Measurements from ENCODE around the gene PSG5.
"Not testable (repeated sequence)": the region's sequence is repeated elsewhere in the genome, so short reads cannot be mapped to it uniquely, and the experiment has no call there.

The PSG5 gene

DNA sequence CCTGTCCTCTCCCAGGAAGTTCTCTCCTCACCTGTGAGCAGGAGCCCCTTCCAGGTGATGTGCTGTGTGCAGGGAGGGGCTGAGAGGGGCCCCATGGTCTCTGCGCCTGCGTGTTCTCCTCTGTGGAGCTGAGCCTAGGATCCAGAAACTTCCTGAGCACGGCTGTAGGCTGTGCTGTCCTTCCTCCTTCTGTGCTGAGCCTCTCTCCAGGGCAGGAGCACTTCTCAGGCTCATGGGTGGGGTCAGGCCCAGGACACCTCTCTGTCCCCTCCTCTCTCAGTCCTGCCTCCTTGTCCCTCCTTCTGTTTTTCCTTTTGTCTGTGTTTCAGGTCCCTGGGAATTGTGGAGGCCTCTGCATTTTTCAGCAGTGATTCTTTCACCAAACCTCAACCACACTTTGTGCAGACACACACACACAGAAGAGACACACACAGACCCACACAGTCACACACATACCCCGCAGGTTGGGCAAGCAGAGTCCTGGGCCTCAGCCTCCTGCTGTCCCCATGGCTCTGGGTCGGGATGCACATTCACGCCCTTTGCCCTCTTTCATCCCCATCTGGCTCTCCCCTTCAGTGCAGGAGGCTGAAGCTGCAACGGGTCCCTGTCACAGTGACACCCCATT lies at the start of gene PSG5:
PSG5 (minus strand) TSS at position 226 of the 625 bp plus-strand sequence; CDS start at position 95, 131 bp downstream.
- H3K9me3 Mint-ChIP-seq; DNase-seq (ENCODE audit: low spot score); H3K36me3 Mint-ChIP-seq (ENCODE audit: low read depth); H3K27me3 Mint-ChIP-seq (ENCODE audit: low read depth); H3K4me1 Mint-ChIP-seq (ENCODE audit: low read depth); H3K4me3 Mint-ChIP-seq; H3K27ac Mint-ChIP-seq: not testable (repeated sequence)

DNA sequence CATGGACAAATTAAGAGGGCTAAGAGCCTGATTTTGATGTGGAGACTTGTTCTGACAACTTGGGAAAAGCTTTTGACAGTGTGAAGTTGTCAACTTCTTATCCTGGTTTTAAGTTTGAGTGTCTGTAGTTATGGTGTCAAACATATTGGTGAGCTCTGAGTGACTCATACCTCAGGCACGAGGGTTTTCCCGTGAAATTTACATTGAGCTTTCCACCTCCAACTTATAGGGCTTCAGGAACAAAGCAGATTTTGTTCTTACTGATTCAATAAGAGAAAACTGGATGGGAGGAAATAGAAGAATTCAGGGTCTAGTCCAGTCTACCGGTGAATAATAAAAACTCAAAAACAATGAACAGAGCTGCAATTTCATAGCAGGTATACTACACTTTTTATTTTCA lies 49.4 kb upstream of the PSG5 start:
- H3K4me1 Mint-ChIP-seq (ENCODE audit: low read depth); H3K4me3 Mint-ChIP-seq; H3K27me3 Mint-ChIP-seq (ENCODE audit: low read depth); DNase-seq (ENCODE audit: low spot score); H3K27ac Mint-ChIP-seq; H3K36me3 Mint-ChIP-seq (ENCODE audit: low read depth): not testable (repeated sequence)
- H3K9me3 Mint-ChIP-seq = peaks cover 35% of the 10 kb centered on the region

GRCh38 chr19:43229315-43229714 lies 43.0 kb upstream of the PSG5 start:
- Mint-ChIP-seq H3K4me3 (no peak overlapping the region), H3K27ac (no peak overlapping the region), H3K9me3 (peaks cover 49% of the 10 kb centered on the region), H3K27me3 (ENCODE audit: low read depth) (no peaks in the 10 kb centered on the region), H3K36me3 (ENCODE audit: low read depth) (no peaks in the 10 kb centered on the region), H3K4me1 (ENCODE audit: low read depth) (no peaks in the 10 kb centered on the region)
- no peak for DNase-seq (ENCODE audit: low spot score)

- not testable (repeated sequence) for H3K27me3 Mint-ChIP-seq (ENCODE audit: low read depth); DNase-seq (ENCODE audit: low spot score); H3K27ac Mint-ChIP-seq; H3K36me3 Mint-ChIP-seq (ENCODE audit: low read depth); H3K4me3 Mint-ChIP-seq; H3K4me1 Mint-ChIP-seq (ENCODE audit: low read depth)
- H3K9me3 Mint-ChIP-seq = peaks cover 49% of the 10 kb centered on the region
Observed at GRCh38 chr19:43228730-43229129, 42.4 kb upstream of the PSG5 start.

- peaks cover 49% of the 10 kb centered on the region for H3K9me3 Mint-ChIP-seq
- H3K4me3 Mint-ChIP-seq; H3K4me1 Mint-ChIP-seq (ENCODE audit: low read depth); H3K27ac Mint-ChIP-seq; H3K27me3 Mint-ChIP-seq (ENCODE audit: low read depth); H3K36me3 Mint-ChIP-seq (ENCODE audit: low read depth); DNase-seq (ENCODE audit: low spot score): not testable (repeated sequence)
Observed at GRCh38 chr19:43226986-43227385, 40.6 kb upstream of the PSG5 start.

GRCh38 chr19:43224855-43225253 lies 38.5 kb upstream of the PSG5 start:
- H3K4me3 Mint-ChIP-seq = no peak overlapping the region
- H3K27ac Mint-ChIP-seq = no peak overlapping the region
- peaks cover 46% of the 10 kb centered on the region for H3K9me3 Mint-ChIP-seq
- no peak for DNase-seq (ENCODE audit: low spot score)
- H3K27me3 Mint-ChIP-seq (ENCODE audit: low read depth) = no peaks in the 10 kb centered on the region
- no peaks in the 10 kb centered on the region for H3K36me3 Mint-ChIP-seq (ENCODE audit: low read depth)
- no peaks in the 10 kb centered on the region for H3K4me1 Mint-ChIP-seq (ENCODE audit: low read depth)

DNA sequence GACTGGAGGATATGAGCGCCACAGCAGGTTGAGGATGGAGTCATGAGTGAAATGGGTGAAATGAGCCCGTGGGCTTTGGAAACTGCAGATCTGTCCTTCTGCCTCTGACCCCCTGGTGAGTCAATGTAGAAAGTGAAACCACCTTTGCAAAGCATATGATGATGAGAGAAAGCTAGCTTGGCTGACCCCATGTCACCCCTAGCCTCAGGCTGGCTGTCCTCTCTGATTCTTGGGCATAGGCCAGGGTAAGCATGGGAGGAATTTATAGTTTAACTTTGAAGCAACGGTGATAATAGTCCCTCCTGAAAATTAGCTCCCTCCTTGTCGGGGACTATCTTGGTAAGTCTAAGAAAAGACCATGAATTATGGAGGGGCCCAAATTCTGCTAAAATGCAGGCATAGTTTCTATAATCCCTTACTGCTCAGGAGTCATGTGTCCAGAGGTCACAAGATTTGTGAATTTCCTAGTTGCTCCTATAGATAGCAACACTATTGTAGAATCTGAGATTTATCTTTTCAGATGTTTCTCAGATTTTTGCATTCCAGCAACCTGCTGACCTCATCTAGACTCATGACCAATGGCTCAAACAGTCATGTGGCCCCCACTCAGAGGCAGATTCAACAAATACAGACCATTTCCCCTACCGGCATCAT lies 38.0 kb upstream of the PSG5 start:
- not testable (repeated sequence) for DNase-seq (ENCODE audit: low spot score); H3K4me3 Mint-ChIP-seq; H3K36me3 Mint-ChIP-seq (ENCODE audit: low read depth); H3K27me3 Mint-ChIP-seq (ENCODE audit: low read depth); H3K4me1 Mint-ChIP-seq (ENCODE audit: low read depth); H3K27ac Mint-ChIP-seq
- H3K9me3 Mint-ChIP-seq = peaks cover 40% of the 10 kb centered on the region

GRCh38 chr19:43221891-43222290 lies 35.6 kb upstream of the PSG5 start:
- H3K4me1 Mint-ChIP-seq (ENCODE audit: low read depth) = not testable (repeated sequence)
- peaks cover 23% of the 10 kb centered on the region for H3K9me3 Mint-ChIP-seq

DNA sequence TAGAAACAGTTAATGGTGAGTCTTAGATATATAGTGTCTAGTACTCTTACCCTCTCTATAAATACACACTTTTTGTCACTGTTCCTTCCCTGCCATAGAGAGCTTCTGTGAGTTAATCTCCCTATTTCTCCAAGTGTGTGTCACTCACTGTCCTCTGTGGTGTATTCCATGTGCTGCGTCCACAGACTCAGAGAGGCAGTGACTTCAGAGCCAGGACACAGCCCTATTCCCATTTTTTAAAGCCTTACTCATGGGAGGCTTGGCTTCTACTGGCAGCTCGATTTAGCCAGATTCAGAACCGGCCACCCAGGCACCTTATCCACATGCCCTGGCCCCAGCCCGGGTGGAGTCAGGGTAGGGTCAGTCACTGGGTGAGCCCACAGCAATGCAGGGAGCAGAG lies 32.8 kb upstream of the PSG5 start:
- not testable (repeated sequence) for DNase-seq (ENCODE audit: low spot score); H3K4me3 Mint-ChIP-seq; H3K27me3 Mint-ChIP-seq (ENCODE audit: low read depth); H3K9me3 Mint-ChIP-seq; H3K4me1 Mint-ChIP-seq (ENCODE audit: low read depth); H3K36me3 Mint-ChIP-seq (ENCODE audit: low read depth); H3K27ac Mint-ChIP-seq

More at GRCh38 chr19:43221891-43222290, 35.6 kb upstream of the PSG5 start:
- H3K4me3 Mint-ChIP-seq; H3K36me3 Mint-ChIP-seq (ENCODE audit: low read depth); H3K27me3 Mint-ChIP-seq (ENCODE audit: low read depth); H3K27ac Mint-ChIP-seq; DNase-seq (ENCODE audit: low spot score): not testable (repeated sequence)

DNA sequence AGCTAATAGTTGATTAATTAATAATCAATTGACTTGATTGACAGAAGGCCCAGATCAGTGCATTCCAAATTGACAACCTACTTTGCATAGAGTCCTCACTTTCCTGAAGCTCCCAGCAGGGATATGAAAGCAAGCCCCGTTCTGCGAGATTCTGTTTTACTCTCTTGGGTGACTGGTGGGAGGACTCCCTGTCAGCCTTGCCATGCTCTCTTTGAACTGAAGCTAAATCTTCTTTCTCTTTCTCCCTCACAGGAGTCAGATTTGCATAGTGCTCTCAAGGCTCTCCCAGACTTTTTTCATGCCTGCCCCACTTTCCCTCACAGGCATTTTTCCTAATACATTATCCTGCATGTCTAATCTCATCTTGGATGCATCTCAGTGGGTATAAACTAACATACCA lies 29.5 kb upstream of the PSG5 start:
- H3K36me3 Mint-ChIP-seq (ENCODE audit: low read depth); H3K27ac Mint-ChIP-seq; H3K4me3 Mint-ChIP-seq; DNase-seq (ENCODE audit: low spot score); H3K4me1 Mint-ChIP-seq (ENCODE audit: low read depth); H3K27me3 Mint-ChIP-seq (ENCODE audit: low read depth); H3K9me3 Mint-ChIP-seq: not testable (repeated sequence)

GRCh38 chr19:43207991-43208390 lies 21.7 kb upstream of the PSG5 start:
- H3K9me3 Mint-ChIP-seq = no peaks in the 10 kb centered on the region
- H3K27ac Mint-ChIP-seq = no peak overlapping the region
- H3K4me3 Mint-ChIP-seq = no peak overlapping the region
- H3K36me3 Mint-ChIP-seq (ENCODE audit: low read depth) = no peaks in the 10 kb centered on the region
- H3K4me1 Mint-ChIP-seq (ENCODE audit: low read depth) = no peaks in the 10 kb centered on the region
- H3K27me3 Mint-ChIP-seq (ENCODE audit: low read depth) = no peaks in the 10 kb centered on the region
- no peak for DNase-seq (ENCODE audit: low spot score)

DNA sequence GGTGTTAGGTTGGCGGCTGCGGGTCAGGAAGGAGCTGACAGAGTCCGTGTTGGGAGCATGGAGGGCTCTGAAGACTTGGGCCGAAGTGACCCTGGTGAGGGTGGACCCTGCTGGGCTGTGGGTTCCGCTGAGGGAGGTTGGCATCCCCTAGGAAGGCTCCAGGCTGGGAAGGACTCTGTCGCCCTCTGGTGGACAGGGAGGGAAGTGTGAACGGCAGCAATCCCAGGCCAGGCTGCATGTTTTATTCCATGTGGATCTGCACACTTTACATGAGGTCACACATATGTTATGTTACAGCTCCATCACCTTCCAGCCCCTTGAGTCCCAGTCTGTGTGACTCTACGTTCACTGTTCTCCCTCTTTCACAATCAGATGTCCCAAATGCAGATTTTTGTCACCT lies 20.8 kb upstream of the PSG5 start:
- not testable (repeated sequence) for H3K4me1 Mint-ChIP-seq (ENCODE audit: low read depth); H3K27me3 Mint-ChIP-seq (ENCODE audit: low read depth); DNase-seq (ENCODE audit: low spot score); H3K36me3 Mint-ChIP-seq (ENCODE audit: low read depth); H3K27ac Mint-ChIP-seq; H3K9me3 Mint-ChIP-seq; H3K4me3 Mint-ChIP-seq

DNA sequence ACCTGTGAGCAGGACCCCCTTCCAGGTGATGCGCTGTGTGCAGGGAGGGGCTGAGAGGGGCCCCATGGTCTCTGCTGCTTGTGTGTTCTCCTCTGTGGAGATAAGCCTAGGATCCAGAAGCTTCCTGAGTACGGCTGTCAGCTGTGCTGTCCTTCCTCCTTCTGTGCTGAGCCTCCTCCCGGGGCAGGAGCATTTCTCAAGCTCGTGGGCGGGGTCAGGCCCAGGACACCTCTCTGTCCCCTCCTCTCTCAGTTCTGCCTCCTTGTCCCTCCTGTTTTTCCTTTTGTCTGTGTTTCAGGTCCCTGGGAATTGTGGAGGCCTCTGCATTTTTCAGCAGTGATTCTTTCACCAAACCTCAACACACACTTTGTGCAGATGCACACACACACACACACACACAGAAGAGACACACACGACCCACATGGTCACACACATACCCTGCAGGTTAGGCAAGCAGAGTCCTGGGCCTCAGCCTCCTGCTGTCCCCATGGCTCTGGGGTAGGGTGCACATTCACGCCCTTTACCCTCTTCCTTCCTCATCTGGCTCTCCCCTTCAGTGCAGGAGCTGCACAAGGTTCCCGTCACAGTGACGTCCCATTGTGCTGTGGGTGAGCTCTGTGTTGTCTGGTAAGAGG lies 19.3 kb upstream of the PSG5 start, which contains the start of gene PSG4:
PSG4 (minus strand) TSS at position 168 of the 635 bp plus-strand sequence; CDS start at position 66, 102 bp downstream.
- DNase-seq (ENCODE audit: low spot score); H3K27ac Mint-ChIP-seq; H3K4me3 Mint-ChIP-seq; H3K27me3 Mint-ChIP-seq (ENCODE audit: low read depth); H3K4me1 Mint-ChIP-seq (ENCODE audit: low read depth); H3K9me3 Mint-ChIP-seq; H3K36me3 Mint-ChIP-seq (ENCODE audit: low read depth): not testable (repeated sequence)

GRCh38 chr19:43203611-43204010 lies 17.3 kb upstream of the PSG5 start:
- H3K4me3 Mint-ChIP-seq; DNase-seq (ENCODE audit: low spot score); H3K36me3 Mint-ChIP-seq (ENCODE audit: low read depth); H3K9me3 Mint-ChIP-seq; H3K27me3 Mint-ChIP-seq (ENCODE audit: low read depth); H3K4me1 Mint-ChIP-seq (ENCODE audit: low read depth); H3K27ac Mint-ChIP-seq: not testable (repeated sequence)
